Epithelial cell of proximal tubule (primary cell): ENCODE results near the gene MAP3K7CL. TPM values are rescaled to one million over a fixed set of nuclear protein-coding genes. Genes with fewer than 3 reads are reported as not detected.
A peak's percentile ranks its signal among the peaks of the same experiment; 100 is the strongest.
"Not testable (repeated sequence)": the region's sequence is repeated elsewhere in the genome, so short reads cannot be mapped to it uniquely, and the experiment has no call there.

Experiments
- DNase-seq: peaks from one replicate; pipeline ENCODE4 v3.0.0-alpha.2; 2011; ENCODE audit warnings: low read depth
- H3K4me3 ChIP-seq: 2 replicates; pipeline ENCODE4 v1.5.1; 2011; ENCODE audit warnings: low read depth, mild to moderate bottlenecking, low read length
- total RNA-seq: library from RNA; depleted of rRNA; stranded (reverse); fragments of >200 nt; gene quantifications from 2 replicates; pipeline ENCODE4 v1.2.3, GENCODE V29; 2015
- TF ChIP-seq, protein P1 (sequence below): conservative IDR thresholded peaks from 2 replicates; pipeline ENCODE4 v1.5.1; 2012; ENCODE audit warnings: low read depth, mild to moderate bottlenecking, low read length

MAP3K7CL gene
- total RNA-seq, 1 donor from 2014 or later: 0.92 TPM

DNA sequence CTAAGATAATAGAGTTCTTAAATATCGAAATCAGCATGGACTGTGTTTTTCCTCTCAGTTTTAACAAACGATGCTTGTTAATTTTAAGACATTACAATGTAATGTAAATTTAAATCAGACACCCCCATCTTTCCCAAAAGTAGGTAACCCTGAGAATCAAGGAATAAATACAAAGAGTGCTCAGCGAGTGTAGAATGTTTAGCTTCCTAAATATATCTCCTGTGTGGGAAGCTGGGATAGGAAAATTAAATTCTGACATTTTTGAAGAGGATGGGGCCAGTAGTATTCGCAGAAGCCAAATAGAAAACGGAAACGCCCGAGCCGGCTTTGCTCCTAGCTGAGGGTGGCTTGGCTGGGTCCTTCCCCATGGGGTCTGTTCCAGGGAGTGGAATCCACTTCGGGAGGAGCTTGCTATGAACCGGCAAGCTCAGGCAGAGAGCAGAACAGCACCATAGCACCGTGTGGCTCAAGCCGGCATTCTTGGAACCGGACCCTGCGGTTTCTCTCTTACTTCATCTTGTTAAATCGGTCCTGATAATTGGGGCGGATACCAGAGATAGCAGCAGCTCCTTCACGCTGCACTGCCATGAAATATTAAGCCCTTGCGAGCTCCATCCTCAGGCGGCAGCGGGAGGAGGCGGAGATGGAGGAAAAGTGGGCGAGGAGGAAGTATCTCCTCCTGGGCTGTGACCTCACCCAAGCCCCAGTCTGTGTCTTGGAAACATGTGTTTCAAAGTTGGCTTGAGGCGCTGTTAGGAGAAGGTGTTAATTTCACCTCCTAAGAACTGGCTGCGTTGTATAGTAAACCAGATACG, 24.9 kb downstream of the MAP3K7CL start:
- peak overlapping the region; percentile 18 for H3K4me3 ChIP-seq
- DNase-seq: no peak
- TF ChIP-seq, protein P1, sequence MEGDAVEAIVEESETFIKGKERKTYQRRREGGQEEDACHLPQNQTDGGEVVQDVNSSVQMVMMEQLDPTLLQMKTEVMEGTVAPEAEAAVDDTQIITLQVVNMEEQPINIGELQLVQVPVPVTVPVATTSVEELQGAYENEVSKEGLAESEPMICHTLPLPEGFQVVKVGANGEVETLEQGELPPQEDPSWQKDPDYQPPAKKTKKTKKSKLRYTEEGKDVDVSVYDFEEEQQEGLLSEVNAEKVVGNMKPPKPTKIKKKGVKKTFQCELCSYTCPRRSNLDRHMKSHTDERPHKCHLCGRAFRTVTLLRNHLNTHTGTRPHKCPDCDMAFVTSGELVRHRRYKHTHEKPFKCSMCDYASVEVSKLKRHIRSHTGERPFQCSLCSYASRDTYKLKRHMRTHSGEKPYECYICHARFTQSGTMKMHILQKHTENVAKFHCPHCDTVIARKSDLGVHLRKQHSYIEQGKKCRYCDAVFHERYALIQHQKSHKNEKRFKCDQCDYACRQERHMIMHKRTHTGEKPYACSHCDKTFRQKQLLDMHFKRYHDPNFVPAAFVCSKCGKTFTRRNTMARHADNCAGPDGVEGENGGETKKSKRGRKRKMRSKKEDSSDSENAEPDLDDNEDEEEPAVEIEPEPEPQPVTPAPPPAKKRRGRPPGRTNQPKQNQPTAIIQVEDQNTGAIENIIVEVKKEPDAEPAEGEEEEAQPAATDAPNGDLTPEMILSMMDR: no peak

DNA sequence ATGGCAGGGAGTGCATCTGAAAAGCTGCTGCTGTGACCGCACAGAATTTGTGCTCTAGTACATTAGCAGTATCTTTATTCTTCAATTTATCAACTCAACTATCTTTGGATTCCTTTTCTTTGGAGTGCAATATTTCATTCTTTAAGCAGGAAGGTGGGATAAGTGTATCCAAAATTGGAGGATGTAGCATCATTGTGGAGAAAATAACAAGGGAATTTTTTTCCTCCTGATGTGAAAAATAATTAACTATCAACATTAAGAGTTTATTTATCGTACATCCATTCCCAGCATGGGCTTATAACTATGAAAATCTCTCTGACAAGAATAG, 25.5 kb downstream of the MAP3K7CL start:
- TF ChIP-seq, protein P1: no peak
- peak overlapping the region; percentile 18 for H3K4me3 ChIP-seq
- DNase-seq: no peak

DNA sequence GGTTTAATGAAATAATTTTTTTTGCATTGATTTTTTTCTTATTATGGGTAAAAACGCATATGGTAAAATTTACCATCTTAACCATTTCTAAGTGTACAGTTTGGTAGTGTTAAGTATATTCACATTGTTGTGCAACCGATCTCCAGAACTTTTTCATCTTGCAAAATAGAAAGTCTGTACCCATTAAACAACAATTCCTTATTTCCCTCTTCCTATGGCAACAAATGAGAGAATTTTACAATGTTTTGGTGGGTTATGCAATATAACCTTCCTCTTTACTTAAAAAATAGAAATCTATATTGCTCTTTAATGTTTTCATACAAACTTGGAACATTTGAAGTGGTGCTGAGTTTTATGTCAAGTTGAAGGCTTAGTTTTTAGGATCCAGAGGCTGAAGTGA, 26.6 kb downstream of the MAP3K7CL start:
- TF ChIP-seq, protein P1: no peak
- no peak overlapping the region for H3K4me3 ChIP-seq
- no peak for DNase-seq

DNA sequence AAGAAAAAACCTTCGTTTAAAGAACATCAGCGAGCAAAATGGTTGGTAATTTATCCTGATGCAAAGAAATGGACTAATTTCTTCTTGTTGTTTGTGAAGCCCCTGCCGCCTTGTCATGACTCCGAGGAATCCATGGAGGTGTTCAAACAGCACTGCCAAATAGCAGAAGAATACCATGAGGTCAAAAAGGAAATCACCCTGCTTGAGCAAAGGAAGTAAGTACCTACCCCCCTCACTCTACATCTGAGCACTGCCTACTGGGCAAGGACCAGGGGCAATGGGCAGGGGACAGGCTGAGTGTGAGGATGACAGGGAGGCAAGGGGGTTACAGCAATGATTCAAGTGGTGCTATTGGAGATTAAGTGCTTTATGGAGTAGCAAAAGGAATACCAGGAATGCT, 29.4 kb downstream of the MAP3K7CL start:
- no peak overlapping the region for H3K4me3 ChIP-seq
- TF ChIP-seq, protein P1: no peak

DNA sequence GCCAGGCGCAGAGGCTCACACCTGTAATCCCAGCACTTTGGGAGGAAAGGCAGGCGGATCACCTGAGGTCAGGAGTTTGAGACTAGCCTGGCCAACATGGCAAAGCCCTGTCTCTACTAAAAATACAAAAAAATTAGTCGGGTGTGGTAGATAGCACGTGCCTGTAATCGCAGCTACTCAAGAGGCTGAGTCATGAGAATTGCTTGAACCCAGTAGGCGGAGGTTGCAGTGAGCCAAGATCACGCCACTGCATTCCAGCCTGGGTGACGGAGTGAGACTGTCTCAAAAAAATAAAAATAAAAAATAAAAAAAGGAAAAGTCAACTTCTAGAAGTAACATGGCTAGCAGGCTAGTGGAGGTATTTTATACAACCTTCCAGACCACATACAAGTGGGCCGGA, 32.4 kb downstream of the MAP3K7CL start:
- H3K4me3 ChIP-seq: not testable (repeated sequence)
- DNase-seq: peak; percentile 66

More for the DNA sequence above, 29.4 kb downstream of the MAP3K7CL start:
- no peak for DNase-seq

DNA sequence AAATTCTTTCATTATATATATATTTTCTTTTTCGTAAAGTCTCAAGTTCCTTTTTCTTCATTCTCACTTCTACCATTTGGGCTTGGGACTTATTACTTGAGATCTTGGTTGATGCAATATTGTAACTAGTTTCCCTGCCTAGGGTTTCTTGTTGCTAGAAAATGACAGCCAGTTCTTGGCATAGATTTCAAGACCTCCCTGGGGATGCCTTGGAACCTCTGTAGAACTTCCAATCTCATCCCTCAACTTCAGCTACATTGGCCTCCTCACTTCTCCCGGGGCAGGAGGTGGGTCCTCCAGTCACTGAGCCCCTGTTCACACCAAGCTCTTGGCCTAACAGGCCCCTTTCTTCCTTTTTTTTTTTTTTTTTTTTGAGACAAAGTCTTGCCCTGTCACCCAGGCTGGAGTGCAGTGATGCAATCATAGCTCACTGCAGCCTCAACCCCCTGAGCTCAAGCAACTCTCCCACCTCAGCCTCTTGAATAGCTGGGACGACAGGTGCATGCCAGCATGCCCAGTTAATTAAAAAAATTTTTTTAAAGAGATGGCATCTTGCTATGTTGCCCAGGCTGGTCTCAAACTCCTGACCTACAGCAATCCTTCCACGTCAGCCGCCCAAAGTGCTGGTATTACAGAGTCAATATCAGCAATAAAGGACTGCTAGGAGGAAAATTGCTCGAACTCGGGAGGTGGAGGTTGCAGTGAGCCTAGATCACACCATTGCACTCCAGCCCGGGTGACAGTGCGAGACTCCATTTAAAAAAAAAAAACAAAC, 33.1 kb downstream of the MAP3K7CL start:
- no peak for DNase-seq
- no peak overlapping the region for H3K4me3 ChIP-seq
- TF ChIP-seq, protein P1: no peak

DNA sequence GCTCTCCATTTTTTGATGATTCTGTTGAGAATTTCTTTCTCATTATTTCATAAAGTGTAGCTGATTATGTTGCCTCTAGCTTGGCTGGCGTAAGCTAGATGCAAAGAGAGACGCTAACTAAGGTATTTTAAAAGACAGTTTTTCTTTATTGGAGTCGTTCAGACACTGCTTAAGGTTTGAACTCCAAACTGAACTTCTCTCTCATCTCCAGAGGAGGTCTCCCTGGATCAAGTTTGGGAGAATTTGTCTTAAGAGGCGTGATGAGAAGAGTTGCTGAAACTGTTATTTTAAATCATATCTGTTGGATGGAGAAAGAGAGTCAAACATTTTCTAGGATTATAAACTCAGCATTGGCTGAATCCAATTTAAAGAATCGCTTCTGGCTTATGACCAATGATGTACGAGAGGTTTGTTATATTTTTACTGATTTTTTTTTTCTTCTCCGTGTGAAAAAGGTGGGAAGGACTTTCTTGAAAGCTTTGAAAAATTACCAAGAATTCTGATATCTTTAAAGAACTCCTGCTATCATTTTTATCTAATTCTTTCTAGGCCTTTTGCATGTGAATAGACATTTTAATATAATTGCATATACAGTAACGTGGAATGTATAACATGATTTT, 34.0 kb downstream of the MAP3K7CL start:
- peak; percentile 52 for DNase-seq
- H3K4me3 ChIP-seq: no peak overlapping the region
- TF ChIP-seq, protein P1: peak; percentile 88
